Measurements from ENCODE around the gene SMIM3.
"Not testable (repeated sequence)": the region's sequence is repeated elsewhere in the genome, so short reads cannot be mapped to it uniquely, and the experiment has no call there.

SMIM3 gene

DNA sequence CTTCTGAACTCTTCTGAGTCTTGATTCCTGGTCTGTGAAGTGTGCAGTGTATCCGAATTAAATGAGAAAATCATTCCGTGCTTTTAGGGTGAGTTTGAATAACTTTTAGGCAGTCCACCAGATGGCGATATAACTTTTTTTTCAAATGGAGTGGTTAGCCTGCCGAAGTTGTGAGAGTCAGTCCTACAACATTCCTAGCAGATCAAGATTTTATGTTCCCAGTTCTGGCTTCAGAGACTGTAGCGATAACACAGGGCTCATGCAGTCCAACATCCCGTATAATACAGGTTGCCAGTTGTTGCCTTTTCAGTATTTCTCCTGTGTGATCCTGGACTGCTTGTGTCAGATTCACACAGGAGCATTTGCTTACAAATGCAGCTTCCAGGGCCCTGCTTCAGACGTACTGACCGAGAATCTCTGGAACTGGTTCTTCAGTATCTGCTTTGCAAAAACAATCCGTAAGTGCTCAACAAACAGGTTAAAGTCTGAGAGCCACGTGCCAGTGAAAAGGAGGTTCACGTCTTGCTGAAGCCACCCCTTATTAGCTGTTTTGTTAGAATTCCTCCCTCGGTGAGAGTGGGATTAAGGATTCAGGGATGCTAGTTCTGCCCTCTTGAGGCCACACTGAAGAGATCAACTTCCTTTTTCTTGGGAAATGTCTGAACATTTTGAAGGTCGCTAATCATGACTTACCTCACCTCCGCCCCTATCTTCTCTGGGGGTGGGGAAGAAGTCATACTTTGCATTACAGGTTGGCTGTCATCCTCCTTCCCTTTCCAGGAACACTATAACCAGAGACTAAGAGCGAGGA lies 22.8 kb downstream of the SMIM3 start:
- no peak for DNase-seq

DNA sequence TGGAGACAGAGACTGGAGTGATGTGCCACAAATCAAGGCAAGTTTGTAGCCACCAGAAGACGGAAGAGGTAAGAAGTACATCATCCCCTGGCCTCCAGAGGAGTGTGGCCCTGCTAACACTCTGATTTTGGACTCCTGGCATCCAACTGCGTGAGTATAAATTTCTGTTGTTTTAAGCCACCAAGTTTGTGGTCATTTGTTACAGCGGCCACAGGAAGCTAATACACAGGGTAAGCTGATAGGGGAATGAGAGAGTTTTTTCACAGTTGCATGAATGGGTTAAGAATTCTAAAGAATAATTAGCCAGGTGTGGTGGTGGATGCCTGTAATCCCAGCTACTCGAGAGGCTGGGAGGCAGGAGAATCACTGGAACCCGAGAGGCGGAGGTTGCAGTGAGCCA lies 25.8 kb downstream of the SMIM3 start:
- no peak for DNase-seq

DNA sequence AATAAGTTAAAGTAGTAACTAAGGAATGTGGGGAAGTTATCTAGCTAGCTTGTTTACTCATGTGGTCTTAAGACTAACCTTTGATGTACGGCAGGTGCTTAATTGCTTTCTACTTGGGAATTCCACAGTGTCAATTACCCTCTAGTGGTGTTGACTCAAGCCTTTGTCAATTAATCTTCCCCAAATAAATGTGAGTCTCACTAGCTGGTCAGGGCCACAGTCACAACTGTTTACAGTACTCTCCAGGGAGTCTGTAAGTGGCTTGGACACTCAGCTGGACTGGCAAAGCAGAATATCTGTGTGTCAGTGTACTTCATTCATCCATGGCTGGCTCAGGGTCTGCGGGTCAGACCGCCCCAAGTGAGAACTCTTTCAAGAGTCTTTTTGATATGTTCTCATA lies 30.8 kb downstream of the SMIM3 start:
- DNase-seq, result no peak

DNA sequence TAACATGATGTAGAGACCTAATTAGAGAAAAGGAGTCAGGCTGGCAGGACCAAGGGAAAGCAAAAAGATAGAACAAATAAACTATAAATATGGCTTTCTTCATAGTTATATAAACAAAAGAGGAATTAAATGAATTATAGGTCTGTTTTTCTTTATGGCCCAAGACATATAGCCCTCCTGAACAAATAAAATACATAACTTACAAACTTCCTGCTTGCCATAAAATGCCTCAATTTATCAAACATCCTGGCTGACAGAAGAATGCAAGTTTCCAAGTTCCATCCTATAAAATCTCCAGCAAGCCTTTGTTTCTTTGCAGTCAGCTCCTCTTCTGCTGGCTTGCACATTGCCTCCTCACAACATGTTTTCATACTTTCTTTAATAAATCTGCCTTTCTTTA lies 36.5 kb downstream of the SMIM3 start:
- no peak for DNase-seq

DNA sequence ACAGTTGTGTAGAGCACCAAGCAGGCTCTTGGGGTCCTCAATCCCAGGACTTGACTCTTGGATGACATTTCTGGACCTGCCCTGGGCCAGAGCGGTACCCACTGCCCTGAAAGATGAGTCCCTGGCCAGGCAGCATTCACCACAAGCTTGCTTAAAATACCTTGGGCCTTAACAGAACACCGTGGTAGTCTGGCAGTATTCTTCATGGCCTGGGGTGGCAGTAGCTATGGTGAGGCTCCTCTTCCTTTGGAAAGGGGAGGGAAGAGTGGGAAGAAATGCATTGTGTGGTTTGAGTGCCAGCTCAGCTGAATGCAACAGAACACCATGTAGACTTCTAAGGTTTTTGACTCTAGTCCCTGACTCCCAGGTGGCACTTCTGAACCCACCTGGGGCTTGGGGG lies 38.4 kb downstream of the SMIM3 start:
- DNase-seq, result no peak

DNA sequence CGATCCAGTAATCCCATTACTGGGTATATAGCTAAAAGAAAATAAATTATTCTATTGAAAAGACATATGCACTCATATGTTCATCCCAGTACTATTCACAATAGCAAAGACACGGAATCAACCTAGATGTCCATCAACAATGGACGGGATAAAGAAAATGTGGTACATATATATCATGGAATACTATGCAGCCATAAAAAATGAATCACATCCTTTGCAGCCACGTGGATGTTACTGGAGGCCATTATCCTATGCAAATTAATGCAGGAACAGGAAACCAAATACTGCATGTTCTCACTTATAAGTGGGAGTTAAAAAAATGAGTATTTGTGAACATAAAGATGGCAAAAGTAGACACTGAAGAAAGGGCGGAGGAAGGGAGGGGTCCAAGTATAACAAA lies 51.2 kb downstream of the SMIM3 start:
- no peak for DNase-seq

DNA sequence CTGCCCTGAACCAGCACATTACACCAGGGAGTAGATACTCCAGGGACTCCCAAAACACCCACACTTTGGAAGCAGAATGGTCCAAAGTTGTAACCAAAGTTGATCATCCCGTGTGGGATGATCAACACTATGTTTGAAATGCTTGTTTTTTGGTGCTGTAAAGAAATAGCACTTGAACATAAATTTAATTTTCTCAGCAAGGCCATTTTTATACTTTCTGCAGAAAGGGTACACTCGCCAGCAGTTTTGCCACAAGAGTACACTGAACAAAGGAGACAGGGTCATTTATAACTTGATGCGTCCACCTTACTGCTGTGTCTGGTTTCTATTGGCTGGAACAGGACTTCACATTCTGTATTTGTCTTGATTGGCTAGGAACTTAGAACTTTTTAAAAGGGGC lies 53.3 kb downstream of the SMIM3 start:
- DNase-seq, result not testable (repeated sequence)

DNA sequence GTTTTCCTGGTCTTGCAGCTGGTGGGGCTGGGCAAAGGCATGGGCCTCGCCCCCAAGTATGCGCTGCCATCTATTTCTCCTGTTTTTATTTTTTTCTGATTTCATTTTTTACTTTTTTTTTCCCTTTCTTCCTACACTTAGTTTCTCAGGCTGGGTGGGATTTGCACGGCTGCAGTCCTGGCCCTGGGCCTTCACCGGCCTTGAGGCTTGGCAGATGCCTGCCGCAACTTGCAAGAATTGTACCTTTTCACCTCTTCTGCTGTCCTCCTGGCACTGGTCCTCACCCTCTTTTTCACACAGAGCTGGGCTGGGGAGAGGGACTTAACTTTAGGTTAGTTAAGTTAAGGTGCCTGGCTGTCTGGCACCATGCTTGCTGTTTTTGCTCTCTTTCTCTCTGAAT lies 57.5 kb downstream of the SMIM3 start:
- no peak for DNase-seq

DNA sequence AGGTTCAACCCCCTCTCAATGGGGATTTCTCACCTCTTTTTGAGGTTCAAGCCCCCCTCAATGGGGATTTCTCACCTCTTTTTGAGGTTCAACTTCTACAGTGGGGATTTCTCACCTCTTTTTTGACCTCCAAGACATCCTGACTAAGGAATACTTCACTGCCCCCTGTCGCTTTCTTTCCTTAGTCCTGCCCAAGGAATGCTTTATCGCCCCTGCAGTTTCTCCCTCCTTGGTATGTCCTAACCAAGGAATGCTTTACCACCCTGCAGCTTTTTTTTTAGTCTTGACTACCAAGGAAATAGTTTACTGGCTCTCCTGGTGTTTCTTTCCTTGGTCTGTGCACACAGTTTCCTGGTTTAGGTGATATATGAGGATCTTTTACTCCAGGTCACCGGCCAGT lies 58.1 kb downstream of the SMIM3 start:
- DNase-seq, result no peak

DNA sequence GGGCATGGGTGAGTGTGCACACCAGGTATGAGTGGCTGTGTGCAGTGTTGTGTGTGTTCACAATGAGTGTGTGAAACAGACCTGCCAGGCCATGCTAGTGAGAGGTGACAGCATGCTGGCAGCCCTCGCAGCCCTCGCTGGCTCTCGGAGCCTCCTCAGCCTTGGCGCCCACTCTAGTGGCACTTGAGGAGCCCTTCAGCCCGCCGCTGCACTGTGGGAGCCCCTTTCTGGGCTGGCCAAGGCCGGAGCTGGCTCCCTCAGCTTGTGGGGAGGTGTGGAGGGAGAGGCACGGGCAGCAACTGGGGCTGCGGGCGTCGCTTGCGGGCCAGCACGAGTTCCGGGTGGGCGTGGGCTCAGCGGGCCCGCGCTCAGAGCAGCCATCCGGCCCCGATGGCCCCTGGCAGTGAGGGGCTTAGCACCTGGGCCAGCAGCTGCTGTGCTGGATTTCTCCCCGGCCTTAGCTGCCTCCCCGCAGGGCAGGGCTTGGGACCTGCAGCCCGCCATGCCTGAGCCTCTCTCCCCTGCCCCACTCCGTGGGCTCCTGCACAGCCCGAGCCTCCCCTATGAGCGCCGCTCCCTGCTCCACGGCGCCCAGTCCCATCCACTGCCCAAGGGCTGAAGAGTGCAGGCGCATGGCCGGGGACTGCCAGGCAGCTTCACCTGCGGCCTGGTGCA lies 66.8 kb downstream of the SMIM3 start:
- DNase-seq, result not testable (repeated sequence)

DNA sequence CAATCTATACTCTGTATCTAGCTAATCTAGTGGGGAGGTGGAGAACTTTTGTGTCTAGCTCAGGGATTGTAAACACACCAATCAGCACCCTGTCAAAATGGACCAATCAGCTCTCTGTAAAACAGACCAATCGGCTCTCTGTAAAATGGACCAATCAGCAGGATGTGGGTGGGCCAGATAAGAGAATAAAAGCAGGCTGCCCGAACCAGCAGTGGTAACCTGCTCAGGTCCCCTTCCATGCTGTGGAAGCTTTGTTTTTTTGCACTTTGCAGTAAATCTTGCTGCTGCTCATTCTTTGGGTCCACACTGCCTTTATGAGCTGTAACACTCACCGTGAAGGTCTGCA lies 67.7 kb downstream of the SMIM3 start, which contains the start of gene IRGM:
Gene IRGM (plus strand): TSS at position 214 of the 346 bp plus-strand sequence. CDS start 1,603 bp downstream, outside the sequence.
- not testable (repeated sequence) for DNase-seq

Measured in NCI-H524 treated with DMSO at 0.1 percent for 48 hours (cell line).